ENCODE results near the gene PSMB7.

PSMB7 gene

DNA sequence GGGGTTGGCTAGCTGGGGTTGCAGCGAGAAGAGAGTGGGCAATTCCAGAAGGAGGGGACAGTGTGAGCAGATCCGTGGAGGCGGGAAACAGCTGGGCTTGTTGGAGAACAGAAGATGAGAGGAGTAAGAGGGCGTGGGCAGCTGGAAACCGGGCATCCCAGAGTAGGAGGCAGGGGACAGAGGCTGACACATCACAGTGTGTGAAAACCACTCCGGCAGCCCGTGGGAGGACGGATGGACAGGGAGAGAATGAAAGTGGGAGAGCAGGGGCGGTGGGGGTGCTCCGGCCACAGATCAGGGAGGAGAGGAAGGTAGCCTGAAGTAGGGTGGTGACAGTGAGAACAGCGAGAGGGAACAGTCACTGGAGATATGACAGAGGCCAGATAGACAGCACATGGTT, 8.3 kb upstream of the PSMB7 start:
- DNase-seq (ENCODE audit: low read depth): no peak
- no peak overlapping the region for H3K4me3 ChIP-seq (replicated peaks; ENCODE audit: low read depth, low read length)
- TF ChIP-seq, protein P1, sequence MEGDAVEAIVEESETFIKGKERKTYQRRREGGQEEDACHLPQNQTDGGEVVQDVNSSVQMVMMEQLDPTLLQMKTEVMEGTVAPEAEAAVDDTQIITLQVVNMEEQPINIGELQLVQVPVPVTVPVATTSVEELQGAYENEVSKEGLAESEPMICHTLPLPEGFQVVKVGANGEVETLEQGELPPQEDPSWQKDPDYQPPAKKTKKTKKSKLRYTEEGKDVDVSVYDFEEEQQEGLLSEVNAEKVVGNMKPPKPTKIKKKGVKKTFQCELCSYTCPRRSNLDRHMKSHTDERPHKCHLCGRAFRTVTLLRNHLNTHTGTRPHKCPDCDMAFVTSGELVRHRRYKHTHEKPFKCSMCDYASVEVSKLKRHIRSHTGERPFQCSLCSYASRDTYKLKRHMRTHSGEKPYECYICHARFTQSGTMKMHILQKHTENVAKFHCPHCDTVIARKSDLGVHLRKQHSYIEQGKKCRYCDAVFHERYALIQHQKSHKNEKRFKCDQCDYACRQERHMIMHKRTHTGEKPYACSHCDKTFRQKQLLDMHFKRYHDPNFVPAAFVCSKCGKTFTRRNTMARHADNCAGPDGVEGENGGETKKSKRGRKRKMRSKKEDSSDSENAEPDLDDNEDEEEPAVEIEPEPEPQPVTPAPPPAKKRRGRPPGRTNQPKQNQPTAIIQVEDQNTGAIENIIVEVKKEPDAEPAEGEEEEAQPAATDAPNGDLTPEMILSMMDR (IDR thresholded peaks at IDR 0.05; ENCODE audit: low read length, missing control alignments): no peak

DNA sequence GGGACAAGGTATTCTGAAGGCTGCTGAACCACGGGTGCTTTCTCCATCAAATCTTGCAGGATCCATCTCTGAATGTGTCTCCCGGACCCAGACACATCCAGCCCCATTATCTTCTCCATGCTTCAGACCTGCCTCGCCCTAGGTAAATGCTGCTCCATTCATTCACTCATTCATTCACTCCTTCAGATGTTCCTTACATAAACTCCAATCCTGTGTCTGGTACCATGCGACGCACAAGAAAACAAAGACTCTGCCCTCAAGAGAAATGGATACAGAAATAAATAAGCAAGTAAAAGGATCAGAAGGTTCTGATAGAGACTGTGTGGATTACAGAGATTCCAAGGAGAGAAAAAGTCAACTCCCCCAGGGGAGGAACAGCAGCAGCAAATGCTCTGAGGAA, 7.9 kb upstream of the PSMB7 start:
- DNase-seq (ENCODE audit: low read depth): no peak
- TF ChIP-seq, protein P1 (IDR thresholded peaks at IDR 0.05; ENCODE audit: low read length, missing control alignments): no peak
- no peak overlapping the region for H3K4me3 ChIP-seq (replicated peaks; ENCODE audit: low read depth, low read length)

DNA sequence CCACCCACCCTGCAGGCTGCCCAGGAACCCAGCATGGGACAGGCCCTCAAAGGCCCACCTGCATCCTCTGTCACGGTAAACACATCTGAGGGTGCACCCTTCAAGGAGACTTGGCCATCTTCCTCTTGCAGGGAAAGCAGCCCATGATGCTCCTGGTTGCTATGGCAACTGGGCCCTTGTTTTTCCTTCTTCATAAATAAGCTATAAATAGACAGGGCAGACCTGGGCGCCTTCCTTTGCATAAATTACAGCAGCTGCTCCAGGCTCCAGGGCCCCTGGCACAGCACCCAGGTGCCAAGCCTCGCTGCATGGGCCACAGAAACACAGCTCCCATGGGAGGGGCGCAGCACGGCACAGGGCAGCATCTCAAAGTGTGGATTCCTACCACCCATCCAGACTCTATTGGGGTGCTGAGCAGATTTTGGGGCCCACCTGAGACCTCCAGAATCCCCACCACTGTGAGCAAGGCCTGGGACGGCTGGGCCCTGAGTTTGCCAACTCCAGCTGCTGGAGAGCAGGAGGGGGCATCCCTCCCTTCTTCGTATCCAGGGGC, 5.8 kb upstream of the PSMB7 start:
- H3K4me3 ChIP-seq (replicated peaks; ENCODE audit: low read depth, low read length): no peak overlapping the region
- peak; percentile 13 for DNase-seq (ENCODE audit: low read depth)
- TF ChIP-seq, protein P1 (IDR thresholded peaks at IDR 0.05; ENCODE audit: low read length, missing control alignments): no peak

DNA sequence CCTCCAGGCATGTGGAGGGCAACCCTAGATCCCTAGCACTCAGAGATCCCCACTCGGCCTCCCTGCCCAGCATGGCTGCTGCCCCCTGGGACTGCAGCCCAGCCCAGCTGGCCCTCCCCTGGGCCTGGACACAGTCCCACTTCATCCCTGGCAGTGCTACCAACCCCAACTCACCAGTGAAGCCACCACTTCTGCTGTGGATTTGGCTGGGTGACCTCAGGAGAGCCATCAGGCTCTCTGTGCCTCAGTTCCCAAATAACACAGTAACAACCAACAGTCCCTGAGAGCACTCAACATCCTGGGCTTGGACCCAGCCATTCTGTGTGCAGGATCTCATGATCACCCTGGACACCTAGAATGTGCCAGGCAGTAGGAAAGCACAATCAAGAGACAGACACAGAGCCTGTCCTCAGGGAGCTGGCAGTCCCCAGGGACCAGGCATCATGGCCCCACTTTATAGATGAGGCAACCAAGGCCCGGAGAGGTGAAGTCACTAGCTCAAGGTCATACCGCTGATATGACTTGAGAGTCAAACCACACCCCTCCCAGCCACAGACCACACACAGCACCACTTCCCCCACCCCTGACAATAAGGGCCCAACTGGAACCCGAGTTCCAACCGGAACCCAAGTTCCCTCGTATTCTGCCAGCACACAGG, 4.7 kb upstream of the PSMB7 start:
- no peak for DNase-seq (ENCODE audit: low read depth)
- no peak overlapping the region for H3K4me3 ChIP-seq (replicated peaks; ENCODE audit: low read depth, low read length)
- TF ChIP-seq, protein P1 (IDR thresholded peaks at IDR 0.05; ENCODE audit: low read length, missing control alignments): no peak

DNA sequence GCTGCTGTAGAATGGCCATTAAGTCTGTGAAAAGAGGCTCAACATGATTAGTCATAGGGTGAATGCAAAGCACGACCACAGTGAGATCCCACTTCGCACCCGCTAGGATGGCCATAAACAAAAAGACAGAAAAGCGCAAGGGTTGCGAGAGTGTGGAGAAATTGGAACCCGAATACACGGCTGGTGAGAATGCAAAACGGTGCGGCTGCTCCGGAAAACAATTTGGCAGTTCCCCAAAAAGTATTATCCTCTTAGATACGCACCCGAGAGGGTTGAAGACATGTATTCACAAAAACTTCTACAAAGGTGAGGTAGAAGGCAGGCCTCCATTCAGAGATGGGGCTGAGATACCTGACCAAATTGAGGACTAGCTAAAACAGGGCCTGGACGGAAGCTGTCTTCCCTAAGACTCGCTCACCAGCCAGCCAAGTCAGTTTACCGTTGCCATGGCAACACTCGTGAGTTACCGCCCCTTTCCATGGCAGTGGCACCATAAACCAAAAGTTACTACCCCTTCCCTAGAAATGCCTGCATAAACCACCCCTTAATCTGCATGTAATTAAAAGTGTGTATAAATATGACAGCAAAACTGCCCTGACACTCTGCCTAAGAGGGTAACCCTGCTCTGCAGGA, 726 bp upstream of the PSMB7 start:
- TF ChIP-seq, protein P1 (IDR thresholded peaks at IDR 0.05; ENCODE audit: low read length, missing control alignments): no peak
- H3K4me3 ChIP-seq (replicated peaks; ENCODE audit: low read depth, low read length): peak overlapping the region; percentile 74

DNA sequence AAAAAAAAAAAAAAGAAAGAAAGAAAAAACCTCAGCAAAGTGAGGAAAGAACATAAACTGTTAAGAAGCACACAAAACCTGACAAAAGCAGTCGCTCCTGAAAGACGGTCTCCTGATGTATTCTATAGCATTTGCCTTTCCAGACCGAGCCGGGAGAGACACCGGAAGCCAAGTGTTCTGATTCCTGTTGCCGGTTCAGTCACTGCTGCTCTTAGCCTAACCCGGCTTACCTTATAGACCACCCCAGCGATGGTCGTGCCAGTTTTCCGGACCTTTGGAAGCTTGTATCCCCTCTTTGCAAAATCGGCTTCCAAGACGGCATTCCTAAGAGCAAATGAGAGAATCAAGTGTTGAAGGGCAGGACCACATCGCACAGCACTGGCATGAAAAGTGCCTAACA, 630 bp downstream of the PSMB7 start:
- no peak for DNase-seq (ENCODE audit: low read depth)
- peak overlapping the region; percentile 74 for H3K4me3 ChIP-seq (replicated peaks; ENCODE audit: low read depth, low read length)
- TF ChIP-seq, protein P1 (IDR thresholded peaks at IDR 0.05; ENCODE audit: low read length, missing control alignments): no peak

More for the DNA sequence above, 726 bp upstream of the PSMB7 start:
- no peak for DNase-seq (ENCODE audit: low read depth)
